ENCODE results near the gene ZC3H12A.
"Not testable (repeated sequence)": the region's sequence is repeated elsewhere in the genome, so short reads cannot be mapped to it uniquely, and the experiment has no call there.

ZC3H12A gene

GRCh38 chr1:37498872-37499617, 24.7 kb downstream of the ZC3H12A start:
- no peak for DNase-seq (ENCODE audit: low read depth in 2 of 2, low spot score in 1 of 2)

DNA sequence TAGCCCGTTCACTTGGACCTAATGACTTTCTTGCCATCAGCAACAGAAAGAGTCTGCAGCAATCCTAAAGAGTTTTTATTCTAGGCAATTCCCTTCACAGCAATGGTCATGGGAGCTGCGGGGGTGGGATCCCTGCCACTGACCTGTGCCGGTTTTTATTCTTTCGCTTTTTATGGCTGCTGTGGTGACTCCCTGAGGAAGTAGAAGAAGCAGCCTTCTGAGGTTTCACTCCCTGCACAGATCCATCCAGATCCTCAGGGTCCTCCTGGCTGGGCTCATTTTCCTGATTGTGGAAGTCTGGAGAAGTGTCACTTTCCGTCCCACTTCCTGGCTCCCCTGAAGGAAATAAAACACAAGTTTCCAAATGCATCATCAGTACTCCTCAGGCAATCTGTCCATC, 27.3 kb downstream of the ZC3H12A start:
- no peak for DNase-seq (ENCODE audit: low read depth in 2 of 2, low spot score in 1 of 2)

DNA sequence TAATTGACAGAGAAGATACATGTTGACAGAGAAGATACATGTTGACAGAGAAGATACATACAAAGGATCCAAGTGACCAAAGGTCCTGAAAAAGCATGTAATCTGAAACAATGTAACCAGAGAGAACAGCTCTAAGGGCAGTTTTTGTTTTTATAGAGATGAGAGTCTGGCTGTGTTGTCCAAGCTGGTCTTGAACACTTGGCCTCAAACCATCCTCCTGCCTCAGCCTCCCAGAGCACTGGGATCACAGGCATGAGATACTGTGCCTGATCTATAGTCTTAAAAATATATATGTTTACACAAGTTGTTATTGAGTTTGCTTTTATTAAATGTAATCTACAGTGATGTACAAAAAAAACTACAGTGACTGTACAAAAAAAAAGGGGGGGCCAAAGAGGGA, 27.7 kb downstream of the ZC3H12A start:
- no peak for DNase-seq (ENCODE audit: low read depth in 2 of 2, low spot score in 1 of 2)

DNA sequence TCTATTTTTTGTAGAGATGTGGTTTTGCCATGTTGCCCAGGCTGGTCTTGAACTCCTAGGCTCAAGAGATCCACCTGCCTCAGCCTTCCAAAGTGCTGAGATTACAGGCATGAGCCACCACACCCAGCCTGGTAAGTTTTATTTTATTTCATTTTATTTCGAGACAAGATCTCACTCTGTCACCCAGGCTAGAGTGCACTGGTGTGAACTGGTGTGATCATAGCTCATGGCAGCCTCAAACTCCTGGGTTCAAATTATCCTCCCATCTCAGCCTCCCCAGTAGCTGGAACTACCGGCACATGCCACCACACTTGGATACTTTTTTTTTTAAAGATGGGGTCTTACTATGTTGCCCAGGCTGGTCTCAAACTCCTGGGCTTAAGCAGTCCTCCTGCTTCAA, 28.4 kb downstream of the ZC3H12A start:
- DNase-seq (ENCODE audit: low read depth in 2 of 2, low spot score in 1 of 2), result not testable (repeated sequence)

GRCh38 chr1:37506740-37507139, 32.4 kb downstream of the ZC3H12A start:
- no peak for DNase-seq (ENCODE audit: low read depth in 2 of 2, low spot score in 1 of 2)

DNA sequence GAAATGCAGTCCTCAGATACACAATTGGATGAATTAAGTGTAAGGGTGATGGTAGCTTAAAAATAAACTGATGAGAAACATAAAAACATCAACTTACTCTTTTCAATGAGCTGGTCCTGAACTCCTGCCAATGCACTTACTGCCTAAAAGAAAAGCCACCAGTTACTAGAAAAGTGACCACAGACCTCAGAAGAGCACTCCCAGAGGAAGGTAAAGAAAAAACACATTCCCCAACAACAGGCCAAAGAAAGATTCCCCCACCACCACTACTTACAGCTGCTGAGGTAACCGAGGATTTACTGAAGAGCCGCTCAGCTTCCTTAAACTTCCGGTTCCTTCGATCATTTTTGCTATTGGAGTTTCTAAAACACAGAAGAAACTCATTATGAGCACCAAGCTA, 34.8 kb downstream of the ZC3H12A start:
- no peak for DNase-seq (ENCODE audit: low read depth in 2 of 2, low spot score in 1 of 2)

DNA sequence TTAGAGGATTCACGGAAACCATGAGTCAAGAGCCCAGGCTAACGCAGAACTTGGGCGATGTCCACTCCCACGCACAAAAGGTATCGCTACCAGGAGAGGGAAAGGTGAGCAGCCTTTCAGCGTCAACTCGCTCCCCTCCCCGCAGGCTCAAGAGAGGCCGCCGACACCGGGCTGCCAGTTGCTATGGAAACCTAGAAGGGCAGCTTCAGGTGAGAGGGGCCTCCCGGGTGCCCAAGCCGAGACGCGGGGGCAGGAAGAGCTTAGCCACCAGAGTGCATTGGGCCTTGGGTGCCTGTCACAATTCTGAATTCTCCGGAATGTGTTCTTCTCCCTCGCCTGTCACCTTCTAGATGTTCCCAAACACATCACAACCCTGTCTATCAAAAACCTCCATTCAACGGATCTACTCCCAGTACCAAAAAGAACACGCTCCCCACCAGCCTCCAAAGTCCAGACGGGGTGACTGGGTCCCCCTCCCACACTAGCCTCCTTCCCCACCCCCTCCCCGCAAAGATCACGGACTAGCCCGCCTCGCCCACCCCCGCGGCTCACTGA, 39.5 kb downstream of the ZC3H12A start:
- peak in 1 of 2 donors; percentile 10 for DNase-seq (ENCODE audit: low read depth in 2 of 2, low spot score in 1 of 2)

DNA sequence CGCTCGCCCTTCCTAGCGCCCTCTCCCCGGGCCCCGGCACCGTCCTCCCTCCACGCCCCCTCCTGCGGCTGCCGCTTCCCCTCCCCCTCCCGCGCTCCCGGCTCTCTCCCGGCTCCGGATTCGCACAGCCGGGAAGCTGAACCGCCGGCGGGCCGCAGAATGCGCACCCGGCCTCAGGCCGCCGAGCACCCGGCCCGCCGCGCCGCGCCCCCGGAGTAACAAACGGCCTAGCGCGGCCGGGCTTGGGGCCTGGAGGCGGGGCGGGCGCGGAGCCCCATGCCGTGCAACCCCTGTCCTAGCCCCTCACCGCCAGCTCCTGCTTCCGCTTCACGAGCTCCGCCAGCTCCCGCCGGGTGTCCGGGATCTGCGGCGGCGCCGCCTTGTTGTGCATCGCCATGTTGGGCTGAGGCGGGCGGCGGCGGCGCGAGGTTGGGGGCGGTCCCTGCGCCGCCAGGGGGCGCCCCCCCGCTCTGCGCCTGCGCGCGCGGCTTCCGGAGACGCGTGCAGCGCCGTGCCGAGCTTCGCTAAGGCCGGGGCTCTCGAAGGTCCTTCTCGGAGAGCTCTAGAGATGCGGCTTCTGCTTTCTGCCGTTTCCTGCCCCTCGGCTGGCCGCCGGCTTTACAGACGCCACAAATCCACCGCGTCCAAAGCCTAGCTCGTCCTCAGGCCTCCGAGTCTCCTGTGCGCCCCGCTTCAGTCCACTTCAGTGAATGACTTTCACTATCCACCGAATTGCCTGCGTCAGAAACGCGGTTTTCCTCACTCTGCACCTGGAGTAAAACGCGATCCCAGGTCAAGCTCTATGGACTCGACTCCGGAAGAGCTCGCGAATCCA, 40.2 kb downstream of the ZC3H12A start, which contains the start of gene MEAF6:
Gene MEAF6 (minus strand): TSS at position 417 of the 835 bp plus-strand sequence. CDS start 20 bp downstream, at position 397.
- peak; percentile 65 to 68 for DNase-seq (ENCODE audit: low read depth in 2 of 2, low spot score in 1 of 2)

- DNase-seq (ENCODE audit: low read depth in 2 of 2, low spot score in 1 of 2), result no peak
These were observed 41.0 kb downstream of the ZC3H12A start for GRCh38 chr1:37515185-37516034.

DNA sequence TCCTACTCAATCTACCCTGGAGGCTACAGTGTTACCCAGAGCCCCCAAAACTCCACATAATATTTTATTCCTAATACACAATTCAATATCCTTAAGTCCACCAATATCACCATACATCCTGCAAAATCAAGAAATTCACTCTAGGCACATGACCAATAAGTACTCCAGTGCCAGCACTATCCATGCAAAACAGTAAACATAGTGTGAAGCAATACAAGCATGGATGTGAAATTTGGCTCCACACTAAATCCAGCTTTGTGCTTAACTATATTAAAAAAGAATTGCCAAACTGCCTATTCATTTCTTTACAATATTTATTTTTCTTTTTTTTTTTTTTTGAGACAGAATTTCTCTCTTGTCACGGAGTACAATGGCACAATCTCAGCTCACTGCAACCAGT, 43.2 kb downstream of the ZC3H12A start:
- no peak for DNase-seq (ENCODE audit: low read depth in 2 of 2, low spot score in 1 of 2)

- DNase-seq (ENCODE audit: low read depth in 2 of 2, low spot score in 1 of 2), result not testable (repeated sequence)
These were observed 43.9 kb downstream of the ZC3H12A start for GRCh38 chr1:37518241-37518640.

DNA sequence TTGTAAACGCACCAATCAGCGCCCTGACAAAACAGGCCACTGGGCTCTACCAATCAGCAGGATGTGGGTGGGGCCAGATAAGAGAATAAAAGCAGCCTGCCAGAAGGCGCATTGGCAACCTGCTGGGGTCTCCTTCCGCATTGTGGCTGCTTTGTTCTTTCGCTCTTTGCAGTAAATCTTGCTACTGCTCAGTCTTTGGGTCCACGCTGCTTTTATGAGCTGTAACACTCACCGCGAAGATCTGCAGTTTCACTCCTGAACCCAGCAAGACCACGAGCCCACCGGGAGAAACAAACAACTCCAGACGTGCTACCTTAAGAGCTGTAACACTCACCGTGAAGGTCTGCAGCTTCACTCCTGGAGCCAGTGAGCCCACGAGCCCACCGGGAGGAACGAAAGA, 44.5 kb downstream of the ZC3H12A start:
- peak in 1 of 2 donors; percentile 1 for DNase-seq (ENCODE audit: low read depth in 2 of 2, low spot score in 1 of 2)

DNA sequence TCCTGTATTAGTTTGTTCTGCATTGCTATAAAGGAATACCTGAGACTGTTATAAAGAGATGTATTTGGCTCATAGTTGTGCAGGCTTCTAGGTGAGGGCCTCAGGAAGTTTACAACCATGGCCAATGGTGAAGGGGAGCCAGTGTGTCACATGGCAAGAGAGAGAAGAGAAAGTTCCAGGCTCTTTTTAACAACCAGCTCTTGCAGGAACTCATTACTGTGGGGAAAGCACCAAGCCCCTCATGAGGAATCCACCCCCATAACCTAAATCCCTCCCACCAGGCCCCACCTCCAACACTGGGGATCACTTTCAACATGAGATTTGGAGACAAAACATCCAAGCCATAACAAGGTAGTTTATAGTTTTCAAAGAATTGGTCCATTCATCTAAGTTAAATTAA, 45.2 kb downstream of the ZC3H12A start:
- DNase-seq (ENCODE audit: low read depth in 2 of 2, low spot score in 1 of 2), result no peak

DNA sequence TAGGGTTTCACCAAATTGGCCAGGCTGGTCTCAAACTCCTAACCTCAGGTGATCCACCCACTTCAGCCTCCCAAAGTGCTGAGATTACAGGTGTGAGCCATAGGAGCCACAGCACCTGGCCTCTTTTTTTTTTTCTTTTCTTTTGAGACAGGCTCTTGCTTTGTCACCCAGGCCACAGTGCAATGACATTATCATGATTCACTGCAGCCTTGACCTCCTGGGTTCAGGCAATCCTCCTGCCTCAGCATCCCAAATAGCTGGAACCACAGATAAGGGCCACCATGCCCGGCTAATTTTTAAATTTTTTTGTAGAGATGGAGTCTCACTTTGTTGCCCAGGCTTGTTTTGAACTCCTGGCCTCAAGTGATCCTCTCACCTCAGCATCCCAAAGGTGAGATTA, 55.5 kb downstream of the ZC3H12A start:
- not testable (repeated sequence) for DNase-seq (ENCODE audit: low read depth in 2 of 2, low spot score in 1 of 2)

DNA sequence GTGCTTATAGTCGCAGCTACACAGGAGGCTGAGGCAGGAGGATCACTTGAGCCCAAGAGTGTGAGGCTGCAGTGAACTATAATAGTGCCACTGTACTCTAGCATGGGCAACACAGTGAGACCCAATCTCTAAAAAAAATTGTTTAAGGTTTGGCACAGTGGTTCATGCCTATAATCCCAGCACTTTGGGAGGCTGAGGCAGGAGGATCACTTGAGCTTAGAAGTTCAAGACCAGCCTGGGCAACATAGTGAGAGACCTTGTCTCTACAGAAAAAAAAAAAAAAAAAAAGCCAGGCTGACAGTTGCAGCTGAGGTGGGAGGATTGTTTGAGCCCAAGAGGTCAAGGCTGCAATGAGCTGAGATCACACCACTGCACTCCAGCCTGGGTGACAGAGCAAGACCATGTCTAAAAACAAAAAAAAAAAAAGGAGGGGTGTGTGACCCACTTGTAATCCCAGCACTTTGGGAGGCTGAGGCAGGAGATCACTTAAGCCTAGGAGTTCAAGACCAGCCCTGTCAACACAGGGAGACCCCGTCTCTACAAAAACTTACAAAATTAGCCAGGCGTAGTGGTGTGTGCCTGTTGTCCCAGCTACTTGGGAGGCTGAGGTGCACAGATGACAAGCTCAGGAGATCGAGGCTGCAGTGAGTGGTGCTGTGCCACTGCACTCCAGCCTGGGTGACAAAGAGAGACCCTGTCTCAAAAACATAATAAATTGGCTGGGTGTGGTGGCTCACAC, 58.2 kb downstream of the ZC3H12A start:
- DNase-seq (ENCODE audit: low read depth in 2 of 2, low spot score in 1 of 2), result not testable (repeated sequence)

GRCh38 chr1:37533317-37534093, 59.1 kb downstream of the ZC3H12A start:
- no peak for DNase-seq (ENCODE audit: low read depth in 2 of 2, low spot score in 1 of 2)
